ENCODE results near the gene SMARCD2.

SMARCD2 gene

DNA sequence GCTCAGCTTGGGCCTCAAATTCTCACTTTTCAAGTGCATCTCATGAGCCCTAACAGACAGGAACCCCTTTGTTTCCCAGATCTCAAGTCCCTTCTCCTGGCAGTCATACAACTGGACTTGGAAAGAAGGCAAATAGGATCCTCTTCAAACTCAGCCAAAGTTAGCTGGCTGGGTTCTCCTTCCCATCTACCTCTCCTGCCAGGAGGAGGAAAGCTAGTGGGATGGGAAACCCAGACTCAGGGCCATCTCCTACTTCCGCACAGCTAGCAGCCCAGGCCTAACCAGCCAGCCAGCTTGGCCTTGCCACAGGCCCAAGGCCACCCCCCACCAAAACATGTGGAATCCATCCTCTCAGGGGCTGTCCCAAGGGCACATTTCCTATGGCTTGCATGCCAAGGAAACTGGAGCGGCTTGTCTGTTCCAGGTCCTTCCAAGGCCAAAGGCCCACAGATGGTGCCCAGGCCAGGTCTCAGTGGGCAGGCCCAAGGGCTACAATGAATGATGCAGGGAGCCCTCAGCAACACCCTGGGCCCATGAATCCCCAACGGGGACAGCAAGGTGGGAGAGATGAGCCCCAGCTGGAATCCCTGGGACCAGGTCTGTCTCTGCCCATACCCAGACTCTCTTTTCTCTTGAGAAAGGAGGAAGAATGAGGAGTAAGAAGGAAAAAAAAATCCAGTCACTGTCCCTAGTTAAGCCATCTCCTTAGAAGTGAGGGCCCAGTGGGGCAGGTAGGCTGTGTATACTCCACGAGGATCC, 1.7 kb downstream of the SMARCD2 start:
- H3K4me3 Mint-ChIP-seq = peak overlapping the region; percentile 95
- no peaks in the 10 kb centered on the region for H3K9me3 Mint-ChIP-seq
- peaks cover 17% of the 10 kb centered on the region for H3K36me3 Mint-ChIP-seq (ENCODE audit: low read depth)
- H3K27ac Mint-ChIP-seq = peak overlapping the region; percentile 92
- H3K4me1 Mint-ChIP-seq (ENCODE audit: low read depth) = peaks cover 40% of the 10 kb centered on the region
- H3K27me3 Mint-ChIP-seq = no peaks in the 10 kb centered on the region

GRCh38 chr17:63838631-63839171, 3.8 kb downstream of the SMARCD2 start:
- Mint-ChIP-seq H3K27ac (peak overlapping the region; percentile 67), H3K27me3 (no peaks in the 10 kb centered on the region), H3K4me3 (peak overlapping the region; percentile 43), H3K36me3 (ENCODE audit: low read depth) (peaks cover 35% of the 10 kb centered on the region), H3K9me3 (no peaks in the 10 kb centered on the region), H3K4me1 (ENCODE audit: low read depth) (peaks cover 45% of the 10 kb centered on the region)

DNA sequence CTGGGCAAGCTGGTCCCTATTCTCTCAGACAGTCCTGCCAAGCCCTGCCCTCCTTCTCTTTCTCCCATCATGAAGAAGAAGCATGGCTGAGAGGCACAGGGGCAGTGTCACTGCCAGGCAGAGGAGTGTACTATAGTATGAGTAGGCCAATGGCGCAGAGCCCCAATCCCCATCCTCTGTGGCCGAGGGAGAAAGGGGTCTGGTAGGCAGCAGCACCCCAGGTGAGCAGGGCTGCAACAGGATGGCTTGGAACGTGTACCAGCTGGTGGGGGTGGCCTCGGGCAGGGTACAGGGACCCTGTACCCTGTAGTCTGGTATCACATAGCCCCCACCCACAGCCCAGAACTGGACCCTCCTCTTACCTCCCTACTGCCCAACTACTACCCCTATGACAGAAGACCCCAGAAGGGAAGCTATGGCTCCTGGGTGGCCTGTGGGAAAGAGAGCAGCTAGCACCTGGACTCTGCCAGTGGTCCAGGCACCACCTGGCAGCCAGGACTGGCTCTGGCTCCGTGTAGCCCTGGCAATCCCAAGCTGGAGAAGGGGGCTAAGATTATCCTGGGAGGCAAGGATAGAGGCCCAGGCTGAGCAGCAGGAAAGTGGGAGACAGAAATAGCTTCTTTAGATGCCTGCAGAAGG, 4.4 kb downstream of the SMARCD2 start:
- H3K27me3 Mint-ChIP-seq = no peaks in the 10 kb centered on the region
- H3K4me3 Mint-ChIP-seq = no peak overlapping the region
- H3K4me1 Mint-ChIP-seq (ENCODE audit: low read depth) = peaks cover 44% of the 10 kb centered on the region
- H3K27ac Mint-ChIP-seq = no peak overlapping the region
- peaks cover 39% of the 10 kb centered on the region for H3K36me3 Mint-ChIP-seq (ENCODE audit: low read depth)
- H3K9me3 Mint-ChIP-seq = no peaks in the 10 kb centered on the region

DNA sequence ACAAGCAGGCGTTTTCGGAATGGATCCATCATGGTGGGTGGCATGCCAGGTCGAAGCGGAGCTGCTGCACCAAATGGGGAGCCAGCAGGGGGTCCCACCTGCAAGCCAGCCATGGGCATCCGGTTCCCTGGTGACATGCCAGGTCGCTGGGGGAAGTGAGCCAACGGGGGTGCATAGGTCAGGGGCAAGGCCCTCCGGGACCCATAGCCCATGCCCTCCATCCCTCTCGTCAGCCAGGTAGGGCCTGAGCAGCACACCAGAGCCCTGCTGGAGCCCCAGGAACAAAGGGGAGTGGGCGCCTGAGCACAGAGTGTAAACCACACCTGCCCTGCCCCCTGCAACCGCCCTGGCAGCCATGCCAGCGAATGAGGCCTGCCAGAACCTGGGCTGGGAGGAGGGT, 5.0 kb downstream of the SMARCD2 start:
- H3K27ac Mint-ChIP-seq = no peak overlapping the region
- H3K4me3 Mint-ChIP-seq = no peak overlapping the region
- no peaks in the 10 kb centered on the region for H3K9me3 Mint-ChIP-seq
- peaks cover 39% of the 10 kb centered on the region for H3K36me3 Mint-ChIP-seq (ENCODE audit: low read depth)
- H3K4me1 Mint-ChIP-seq (ENCODE audit: low read depth) = peaks cover 45% of the 10 kb centered on the region
- H3K27me3 Mint-ChIP-seq = no peaks in the 10 kb centered on the region

- Mint-ChIP-seq H3K27me3 (no peaks in the 10 kb centered on the region), H3K4me1 (ENCODE audit: low read depth) (peaks cover 52% of the 10 kb centered on the region), H3K9me3 (no peaks in the 10 kb centered on the region), H3K4me3 (no peak overlapping the region), H3K36me3 (ENCODE audit: low read depth) (peaks cover 46% of the 10 kb centered on the region), H3K27ac (peak overlapping the region; percentile 36)
Measured at GRCh38 chr17:63836811-63837210, 5.7 kb downstream of the SMARCD2 start.

DNA sequence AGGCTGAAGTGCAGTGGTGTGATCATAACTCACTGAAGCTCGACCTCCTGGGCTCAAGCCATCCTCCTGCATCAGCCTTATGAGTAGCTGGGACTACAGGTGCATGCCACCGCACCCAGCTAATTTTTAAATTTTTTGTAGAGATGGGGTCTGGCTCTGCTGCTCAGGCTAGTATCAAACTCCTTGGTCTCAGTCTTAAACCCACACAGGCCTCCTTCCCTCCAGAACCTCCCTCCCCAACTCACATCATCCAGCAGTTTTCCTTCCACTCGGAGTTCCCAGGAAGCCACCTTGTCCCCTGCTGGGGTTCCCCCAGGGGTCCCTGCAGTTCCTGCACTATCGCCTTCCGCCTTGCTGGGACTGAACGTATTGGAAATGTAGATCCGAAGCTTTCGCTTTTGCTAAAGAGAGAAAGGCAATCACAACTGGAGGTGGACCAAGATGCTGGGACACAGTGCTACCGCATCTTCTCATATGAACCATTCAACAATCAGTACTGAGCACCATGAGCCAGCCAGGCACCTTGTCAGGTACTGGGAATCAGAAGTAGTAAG, 7.2 kb downstream of the SMARCD2 start:
- peak overlapping the region; percentile 4 for H3K27ac Mint-ChIP-seq
- no peaks in the 10 kb centered on the region for H3K9me3 Mint-ChIP-seq
- H3K36me3 Mint-ChIP-seq (ENCODE audit: low read depth) = peaks cover 53% of the 10 kb centered on the region
- no peaks in the 10 kb centered on the region for H3K27me3 Mint-ChIP-seq
- H3K4me3 Mint-ChIP-seq = no peak overlapping the region
- peaks cover 53% of the 10 kb centered on the region for H3K4me1 Mint-ChIP-seq (ENCODE audit: low read depth)

GRCh38 chr17:63834431-63835166, 7.9 kb downstream of the SMARCD2 start:
- Mint-ChIP-seq H3K27me3 (no peaks in the 10 kb centered on the region), H3K4me1 (ENCODE audit: low read depth) (peaks cover 58% of the 10 kb centered on the region)

DNA sequence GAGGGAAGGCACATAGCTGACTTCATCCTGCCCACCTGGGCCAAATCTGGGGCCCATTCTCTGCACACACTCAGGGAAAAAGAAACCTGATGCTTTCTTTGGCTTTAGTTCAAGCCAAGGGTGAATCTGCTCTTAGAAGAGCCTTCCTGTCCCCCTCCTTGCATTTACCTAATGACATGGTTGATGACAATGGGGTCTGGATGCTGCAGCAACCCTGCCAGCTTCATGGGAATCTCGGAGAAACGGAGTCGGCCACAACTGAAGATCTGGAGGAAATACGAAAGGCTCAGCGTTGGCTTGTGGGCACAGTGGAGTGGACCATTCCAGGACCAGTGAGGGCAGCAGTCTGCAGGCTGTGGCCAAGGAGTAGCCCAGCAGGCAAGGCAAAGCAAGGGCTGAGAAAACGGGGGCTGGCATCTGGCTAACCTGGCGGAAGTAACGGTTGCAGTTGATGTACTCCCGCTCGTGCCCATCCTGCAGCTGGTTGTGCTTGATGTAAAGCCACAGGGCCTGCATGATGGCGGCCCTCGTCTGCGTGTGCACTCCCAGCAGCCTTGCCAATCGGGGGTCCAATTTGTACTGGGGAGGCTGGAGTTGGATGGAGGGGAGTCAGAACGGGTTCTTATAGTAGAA, 8.6 kb downstream of the SMARCD2 start:
- H3K4me1 Mint-ChIP-seq (ENCODE audit: low read depth) = peaks cover 58% of the 10 kb centered on the region
- H3K9me3 Mint-ChIP-seq = no peaks in the 10 kb centered on the region
- H3K27me3 Mint-ChIP-seq = no peaks in the 10 kb centered on the region
- H3K4me3 Mint-ChIP-seq = no peak overlapping the region
- no peak overlapping the region for H3K27ac Mint-ChIP-seq
- H3K36me3 Mint-ChIP-seq (ENCODE audit: low read depth) = peaks cover 67% of the 10 kb centered on the region

More at GRCh38 chr17:63834431-63835166, 7.9 kb downstream of the SMARCD2 start:
- Mint-ChIP-seq H3K9me3 (no peaks in the 10 kb centered on the region), H3K36me3 (ENCODE audit: low read depth) (peaks cover 60% of the 10 kb centered on the region), H3K27ac (peak overlapping the region; percentile 76), H3K4me3 (no peak overlapping the region)

DNA sequence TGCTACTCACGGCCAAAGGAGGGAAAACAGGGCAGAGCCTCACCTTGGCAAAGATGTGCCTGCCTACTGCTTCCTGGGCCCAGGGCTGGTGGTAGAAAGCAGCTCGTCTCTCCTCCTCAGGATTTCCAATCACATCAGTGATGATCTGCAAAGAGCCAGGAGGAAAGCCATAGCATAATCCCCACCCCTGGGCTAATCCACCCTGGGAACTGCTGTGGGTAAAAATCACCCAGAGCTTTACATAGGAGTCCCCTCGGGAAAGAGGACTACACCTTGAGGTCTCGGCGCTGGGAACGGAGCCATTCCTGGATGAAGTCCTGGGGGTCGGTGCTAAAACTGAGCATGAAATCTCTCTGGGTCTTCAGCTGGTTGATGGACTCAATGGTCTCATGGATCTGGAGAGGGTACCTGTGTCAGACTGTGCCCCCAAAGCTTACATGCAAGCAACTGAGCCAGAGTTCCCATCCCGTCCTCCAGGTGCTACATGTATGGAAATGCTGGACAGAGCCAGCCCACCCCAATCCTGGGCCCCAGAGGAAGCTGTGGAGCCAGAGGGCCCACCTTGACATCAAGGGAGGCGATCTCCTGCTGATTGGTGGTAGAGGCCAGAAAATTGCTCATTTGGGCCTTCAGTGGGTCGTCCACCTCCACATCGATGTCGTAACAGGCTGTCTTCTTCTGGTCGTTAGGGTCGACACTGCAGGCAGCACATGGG, 9.3 kb downstream of the SMARCD2 start:
- H3K27ac Mint-ChIP-seq = no peak overlapping the region
- peaks cover 74% of the 10 kb centered on the region for H3K36me3 Mint-ChIP-seq (ENCODE audit: low read depth)
- no peak overlapping the region for H3K4me3 Mint-ChIP-seq
- H3K27me3 Mint-ChIP-seq = no peaks in the 10 kb centered on the region
- H3K4me1 Mint-ChIP-seq (ENCODE audit: low read depth) = peaks cover 62% of the 10 kb centered on the region
- H3K9me3 Mint-ChIP-seq = no peaks in the 10 kb centered on the region

DNA sequence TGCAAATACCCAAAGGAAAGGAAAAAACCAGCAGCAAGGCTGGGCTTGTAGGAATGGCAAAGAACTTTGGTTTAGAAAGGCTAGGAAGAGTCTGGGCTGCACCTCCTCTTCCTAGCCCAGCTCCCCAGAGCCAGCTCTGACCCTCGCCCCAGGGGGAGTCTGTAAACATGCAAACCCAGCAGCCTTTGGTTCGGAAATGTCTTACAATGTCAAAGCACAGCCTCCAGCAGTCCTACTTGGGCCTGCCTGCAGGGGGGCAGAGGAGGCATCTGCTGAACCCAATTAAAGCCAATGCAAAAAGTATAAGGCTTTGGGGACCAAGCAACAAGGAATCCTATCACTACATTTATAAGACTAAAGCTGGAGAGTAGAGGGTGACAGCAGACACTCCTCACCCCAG, 10.0 kb downstream of the SMARCD2 start:
- Mint-ChIP-seq H3K4me1 (ENCODE audit: low read depth) (peaks cover 65% of the 10 kb centered on the region), H3K27me3 (no peaks in the 10 kb centered on the region), H3K27ac (peak overlapping the region; percentile 77), H3K36me3 (ENCODE audit: low read depth) (peaks cover 78% of the 10 kb centered on the region), H3K9me3 (no peaks in the 10 kb centered on the region), H3K4me3 (no peak overlapping the region)

- Mint-ChIP-seq H3K9me3 (no peaks in the 10 kb centered on the region), H3K36me3 (ENCODE audit: low read depth) (peaks cover 74% of the 10 kb centered on the region), H3K27ac (peak overlapping the region; percentile 77), H3K4me3 (no peak overlapping the region), H3K27me3 (no peaks in the 10 kb centered on the region), H3K4me1 (ENCODE audit: low read depth) (peaks cover 67% of the 10 kb centered on the region)
Measured at GRCh38 chr17:63832014-63832413, 10.5 kb downstream of the SMARCD2 start.

- Mint-ChIP-seq H3K9me3 (no peaks in the 10 kb centered on the region), H3K4me1 (ENCODE audit: low read depth) (peaks cover 70% of the 10 kb centered on the region), H3K4me3 (no peak overlapping the region), H3K27me3 (no peaks in the 10 kb centered on the region), H3K36me3 (ENCODE audit: low read depth) (peaks cover 75% of the 10 kb centered on the region), H3K27ac (peak overlapping the region; percentile 75)
Measured at GRCh38 chr17:63831505-63831904, 11.0 kb downstream of the SMARCD2 start.

DNA sequence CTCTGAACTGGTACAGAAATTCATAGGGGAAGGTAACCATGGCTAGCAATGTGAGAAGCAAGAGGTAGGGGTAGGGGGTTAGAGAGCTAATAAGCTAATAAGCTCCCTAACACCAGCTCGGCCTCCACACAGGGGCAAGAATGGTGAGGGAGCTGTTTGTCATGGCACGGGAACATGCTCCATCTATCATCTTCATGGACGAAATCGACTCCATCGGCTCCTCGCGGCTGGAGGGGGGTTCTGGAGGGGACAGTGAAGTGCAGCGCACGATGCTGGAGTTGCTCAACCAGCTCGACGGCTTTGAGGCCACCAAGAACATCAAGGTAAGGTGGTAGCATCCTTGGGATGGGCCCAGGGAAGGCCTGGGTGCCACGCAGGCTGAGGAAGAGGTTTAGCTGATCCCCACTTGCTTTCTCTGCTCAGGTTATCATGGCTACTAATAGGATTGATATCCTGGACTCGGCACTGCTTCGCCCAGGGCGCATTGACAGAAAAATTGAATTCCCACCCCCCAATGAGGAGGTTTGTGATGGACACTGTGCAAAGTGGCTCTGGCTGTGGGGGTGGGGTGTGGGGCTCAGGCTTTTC, 11.5 kb downstream of the SMARCD2 start:
- peaks cover 73% of the 10 kb centered on the region for H3K4me1 Mint-ChIP-seq (ENCODE audit: low read depth)
- peak overlapping the region; percentile 75 for H3K27ac Mint-ChIP-seq
- H3K4me3 Mint-ChIP-seq = no peak overlapping the region
- peaks cover 79% of the 10 kb centered on the region for H3K36me3 Mint-ChIP-seq (ENCODE audit: low read depth)
- no peaks in the 10 kb centered on the region for H3K9me3 Mint-ChIP-seq
- H3K27me3 Mint-ChIP-seq = no peaks in the 10 kb centered on the region

Measured in stimulated activated naive CD8-positive, alpha-beta T cell treated with anti-CD3 and anti-CD28 coated beads, Interleukin-15, Interleukin-2, amounts not matched to agents 100 ng/mL and 50 ng/mL, for 24 hours (primary cell).